ENCODE results near the gene KHK. TPM values are rescaled to one million over a fixed set of nuclear protein-coding genes. Genes with fewer than 3 reads are reported as not detected.

KHK gene
- total and polyA plus RNA-seq, 7 donors = 1.6 to 12.7 (median 3.9) TPM

DNA sequence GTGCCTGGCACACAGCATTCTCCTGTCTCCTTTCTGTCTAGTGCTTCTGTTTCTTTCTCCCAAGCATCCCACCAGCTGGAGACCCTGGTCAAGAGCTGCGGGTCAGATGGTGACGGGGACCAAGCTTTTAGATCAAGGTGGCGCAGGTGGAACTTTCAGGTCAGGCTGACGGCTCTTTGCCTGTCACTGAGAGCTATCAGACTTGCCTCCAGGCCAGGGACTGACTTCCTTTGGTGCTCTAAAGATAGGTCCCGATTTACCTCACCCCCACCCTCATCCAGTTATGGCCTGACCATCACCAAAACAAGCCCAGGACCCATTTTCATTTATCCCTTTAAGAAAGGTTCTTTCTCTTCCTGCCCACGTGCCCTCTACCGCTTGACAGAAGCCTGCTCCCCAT, 9.3 kb upstream of the KHK start:
- intact Hi-C loops (cut with DNase I) = no loop called here
- no peak overlapping the region for H3K4me3 ChIP-seq
- TF ChIP-seq POLR2AphosphoS5 (IDR thresholded peaks at IDR 0.05) = no peak
- no peak for TF ChIP-seq EP300 (IDR thresholded peaks at IDR 0.05)
- TF ChIP-seq POLR2A (IDR thresholded peaks at IDR 0.05) = no peak
- no peak for TF ChIP-seq CTCF (IDR thresholded peaks at IDR 0.05)
- no peaks in the 10 kb centered on the region for H3K27me3 ChIP-seq
- H3K9me3 ChIP-seq = no peaks in the 10 kb centered on the region
- peak overlapping the region; percentile 94 to 98 (median 97) for H3K27ac ChIP-seq
- DNase-seq = no peak
- H3K36me3 ChIP-seq = peaks cover 4 to 11% (median 7%) of the 10 kb centered on the region in 4 donors
- 65 to 68% methylated on average over 7 of the region's 7 CpGs for WGBS, 2 donors
- H3K4me1 ChIP-seq = peaks cover 0 to 90% (median 82%) of the 10 kb centered on the region in 4 donors

DNA sequence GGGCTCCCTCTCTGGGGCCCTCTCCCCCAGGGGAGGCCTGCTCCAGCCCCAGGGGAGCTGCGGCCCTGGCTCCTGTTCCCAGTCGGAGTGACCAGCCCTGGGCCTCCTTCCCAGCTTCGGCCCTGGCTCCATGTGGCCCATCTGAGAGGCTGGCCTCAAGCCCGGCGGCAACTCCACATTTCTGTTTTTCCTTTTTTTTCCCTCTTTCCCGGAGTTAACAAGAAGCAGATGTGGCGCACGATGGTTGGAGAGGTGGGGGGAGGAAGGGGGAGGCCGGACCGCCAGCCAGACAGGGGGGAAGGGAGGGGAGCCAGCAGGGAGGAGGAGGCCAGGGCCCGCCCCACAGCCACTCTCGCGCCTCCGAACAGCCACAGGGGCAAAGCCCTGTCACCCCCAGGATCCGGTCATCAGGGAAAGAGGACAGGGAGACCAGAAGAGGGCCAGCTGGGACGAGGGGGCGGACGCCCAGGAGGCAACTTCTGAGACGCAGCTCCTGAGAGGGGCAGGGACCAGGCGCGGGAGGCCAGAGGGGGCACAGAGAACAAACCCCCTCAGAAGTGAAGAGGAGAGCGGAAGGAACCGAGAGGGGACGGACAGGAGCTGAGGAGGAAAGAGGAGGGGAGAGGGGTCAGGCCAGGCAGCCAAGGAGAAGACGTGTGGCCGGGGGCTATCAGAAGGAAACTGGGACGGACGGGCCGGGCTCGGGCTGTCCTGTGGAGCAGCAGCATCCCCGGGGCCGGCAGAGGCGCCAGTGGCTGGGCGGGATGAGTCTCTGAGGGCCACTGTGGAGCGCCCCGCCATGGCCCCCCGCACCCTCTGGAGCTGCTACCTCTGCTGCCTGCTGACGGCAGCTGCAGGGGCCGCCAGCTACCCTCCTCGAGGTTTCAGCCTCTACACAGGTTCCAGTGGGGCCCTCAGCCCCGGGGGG, 8.0 kb upstream of the KHK start, which contains the start of gene EMILIN1:
TSS of gene EMILIN1 (plus strand) at position 349 of the 928 bp plus-strand sequence. CDS start at position 800, 451 bp downstream.
- peak within 1 kb of the TSS; percentile 94 to 98 (median 97) for H3K27ac ChIP-seq
- intact Hi-C loops (cut with DNase I) = no loop called here
- peak within 1 kb of the TSS; percentile 71 to 91 (median 74) for H3K4me3 ChIP-seq
- H3K9me3 ChIP-seq = no peaks in the 10 kb centered on the region
- H3K27me3 ChIP-seq = no peaks in the 10 kb centered on the region
- peak; percentile 98 for DNase-seq
- TF ChIP-seq EP300 (IDR thresholded peaks at IDR 0.05) (no peak), POLR2A (IDR thresholded peaks at IDR 0.05) (peak; percentile 84), POLR2AphosphoS5 (IDR thresholded peaks at IDR 0.05) (peak; percentile 80 to 90 (median 88)), CTCF (IDR thresholded peaks at IDR 0.05) (no peak)
- H3K36me3 ChIP-seq = peaks cover 9 to 24% (median 15%) of the 10 kb centered on the region in 4 donors
- WGBS, 2 donors = 53 to 73% methylated on average over 41 of the region's 41 CpGs
- peaks cover 0 to 92% (median 82%) of the 10 kb centered on the region in 4 donors for H3K4me1 ChIP-seq

GRCh38 chr2:27079233-27080139, 7.1 kb upstream of the KHK start:
- TF ChIP-seq CTCF (IDR thresholded peaks at IDR 0.05) (no peak), POLR2A (IDR thresholded peaks at IDR 0.05) (no peak), POLR2AphosphoS5 (IDR thresholded peaks at IDR 0.05) (no peak)
- no peak for DNase-seq
- Histone ChIP-seq H3K27me3 (no peaks in the 10 kb centered on the region), H3K36me3 (peaks cover 9 to 28% (median 15%) of the 10 kb centered on the region in 4 donors), H3K9me3 (no peaks in the 10 kb centered on the region), H3K4me3 (peak overlapping the region; percentile 71 to 91 (median 74)), H3K27ac (peak overlapping the region; percentile 94 to 98 (median 97)), H3K4me1 (peaks cover 0 to 92% (median 82%) of the 10 kb centered on the region in 4 donors)
- 69 to 78% methylated on average over 14 of the region's 14 CpGs for WGBS, 2 donors
- intact Hi-C loops (cut with DNase I) = loop anchor here (1.0 kb wide), 1 partner anchor 29 kb away; no protein-coding TSS in a partner anchor

- H3K27me3 ChIP-seq = no peaks in the 10 kb centered on the region
- H3K27ac ChIP-seq = peak overlapping the region; percentile 94 to 98 (median 97)
- peaks cover 0 to 92% (median 82%) of the 10 kb centered on the region in 4 donors for H3K4me1 ChIP-seq
- H3K4me3 ChIP-seq = peak overlapping the region; percentile 71 to 91 (median 74)
- TF ChIP-seq EP300 (IDR thresholded peaks at IDR 0.05) = no peak
- no peak for TF ChIP-seq CTCF (IDR thresholded peaks at IDR 0.05)
- no peak for TF ChIP-seq POLR2A (IDR thresholded peaks at IDR 0.05)
- TF ChIP-seq POLR2AphosphoS5 (IDR thresholded peaks at IDR 0.05) = no peak
- no peaks in the 10 kb centered on the region for H3K9me3 ChIP-seq
- peaks cover 9 to 28% (median 15%) of the 10 kb centered on the region in 4 donors for H3K36me3 ChIP-seq
- intact Hi-C loops (cut with DNase I) = loop anchor here (1.0 kb wide), 1 partner anchor 30 kb away; no protein-coding TSS in a partner anchor
- DNase-seq = no peak
- 75 to 87% methylated on average over 7 of the region's 7 CpGs for WGBS, 2 donors
Observed at GRCh38 chr2:27080140-27080469, 6.5 kb upstream of the KHK start.
